ENCODE results near the gene MAP1B.

MAP1B gene

DNA sequence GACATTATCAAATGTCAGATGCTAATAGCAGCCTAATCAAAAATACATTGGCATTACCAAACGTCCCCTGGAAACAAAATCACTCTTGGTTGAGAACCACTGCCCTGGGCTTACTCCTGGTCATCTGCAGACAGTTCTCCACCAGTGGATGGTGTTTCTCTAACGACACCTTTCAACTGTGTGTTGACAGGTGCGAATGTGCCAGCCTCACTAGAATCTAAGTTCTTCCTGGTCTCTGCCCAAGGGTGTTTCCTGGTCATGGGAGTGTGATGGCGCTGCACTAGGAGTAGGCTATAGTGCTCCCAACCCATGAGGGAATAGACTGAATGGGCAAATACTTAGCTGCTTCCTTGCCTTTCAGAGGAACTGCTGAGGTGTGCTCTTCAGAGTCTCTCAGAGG lies 106.9 kb downstream of the MAP1B start:
- no peak for DNase-seq
- H3K9me3 Mint-ChIP-seq = no peaks in the 10 kb centered on the region
- H3K27ac Mint-ChIP-seq = no peak overlapping the region
- H3K27me3 Mint-ChIP-seq (ENCODE audit: low read depth, poor library complexity) = peaks cover 2% of the 10 kb centered on the region
- TF ChIP-seq, protein P1, sequence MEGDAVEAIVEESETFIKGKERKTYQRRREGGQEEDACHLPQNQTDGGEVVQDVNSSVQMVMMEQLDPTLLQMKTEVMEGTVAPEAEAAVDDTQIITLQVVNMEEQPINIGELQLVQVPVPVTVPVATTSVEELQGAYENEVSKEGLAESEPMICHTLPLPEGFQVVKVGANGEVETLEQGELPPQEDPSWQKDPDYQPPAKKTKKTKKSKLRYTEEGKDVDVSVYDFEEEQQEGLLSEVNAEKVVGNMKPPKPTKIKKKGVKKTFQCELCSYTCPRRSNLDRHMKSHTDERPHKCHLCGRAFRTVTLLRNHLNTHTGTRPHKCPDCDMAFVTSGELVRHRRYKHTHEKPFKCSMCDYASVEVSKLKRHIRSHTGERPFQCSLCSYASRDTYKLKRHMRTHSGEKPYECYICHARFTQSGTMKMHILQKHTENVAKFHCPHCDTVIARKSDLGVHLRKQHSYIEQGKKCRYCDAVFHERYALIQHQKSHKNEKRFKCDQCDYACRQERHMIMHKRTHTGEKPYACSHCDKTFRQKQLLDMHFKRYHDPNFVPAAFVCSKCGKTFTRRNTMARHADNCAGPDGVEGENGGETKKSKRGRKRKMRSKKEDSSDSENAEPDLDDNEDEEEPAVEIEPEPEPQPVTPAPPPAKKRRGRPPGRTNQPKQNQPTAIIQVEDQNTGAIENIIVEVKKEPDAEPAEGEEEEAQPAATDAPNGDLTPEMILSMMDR (IDR thresholded peaks at IDR 0.05) = no peak
- peaks cover 11% of the 10 kb centered on the region for H3K4me1 Mint-ChIP-seq
- H3K36me3 Mint-ChIP-seq (ENCODE audit: low read depth) = peaks cover 24% of the 10 kb centered on the region
- H3K4me3 Mint-ChIP-seq = no peak overlapping the region

DNA sequence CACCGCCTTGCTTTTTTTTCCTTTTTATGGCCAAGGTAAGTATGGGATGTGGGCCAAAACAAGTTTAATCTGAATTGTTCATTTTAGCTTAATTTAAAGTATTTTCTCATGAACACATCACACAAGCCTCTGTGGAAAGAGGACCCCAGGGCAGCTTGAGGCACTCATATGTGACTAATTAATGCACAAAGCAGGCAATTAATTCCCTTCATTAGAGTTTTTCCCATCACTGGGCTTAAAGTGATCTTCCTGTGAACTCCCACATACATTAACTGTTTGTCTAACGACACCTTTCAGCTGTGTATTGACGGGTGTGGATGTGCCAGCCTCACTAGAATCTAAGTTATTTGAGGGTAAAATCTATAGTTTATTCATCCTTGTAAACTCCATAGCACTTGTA lies 109.5 kb downstream of the MAP1B start:
- Mint-ChIP-seq H3K4me1 (no peaks in the 10 kb centered on the region), H3K36me3 (ENCODE audit: low read depth) (peaks cover 44% of the 10 kb centered on the region), H3K9me3 (no peaks in the 10 kb centered on the region), H3K27ac (no peak overlapping the region), H3K27me3 (ENCODE audit: low read depth, poor library complexity) (no peaks in the 10 kb centered on the region), H3K4me3 (no peak overlapping the region)
- no peak for DNase-seq
- TF ChIP-seq, protein P1 (IDR thresholded peaks at IDR 0.05) = no peak

DNA sequence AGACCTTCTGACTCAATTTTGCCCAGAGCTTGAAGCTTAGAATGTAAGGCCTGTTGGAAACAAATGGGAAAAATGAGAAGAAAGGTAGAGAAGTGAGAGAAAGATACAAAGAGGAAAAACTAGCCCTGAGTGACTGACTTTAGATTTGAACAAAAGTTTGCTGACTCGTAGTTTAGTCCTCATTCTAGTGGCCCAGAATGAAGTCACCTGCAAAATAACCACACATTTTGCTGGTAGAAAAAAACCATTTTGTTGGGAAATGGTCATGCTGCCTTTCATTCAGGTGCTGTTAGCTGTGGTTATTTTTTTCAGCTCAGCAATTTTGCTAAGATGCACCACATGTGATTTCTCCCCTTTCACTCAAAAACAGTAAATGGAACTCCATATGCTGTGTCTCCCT lies 113.8 kb downstream of the MAP1B start:
- Mint-ChIP-seq H3K36me3 (ENCODE audit: low read depth) (peaks cover 73% of the 10 kb centered on the region), H3K4me3 (no peak overlapping the region), H3K4me1 (peaks cover 5% of the 10 kb centered on the region), H3K27ac (peak overlapping the region; percentile 91), H3K9me3 (no peaks in the 10 kb centered on the region), H3K27me3 (ENCODE audit: low read depth, poor library complexity) (no peaks in the 10 kb centered on the region)
- DNase-seq = no peak
- TF ChIP-seq, protein P1 (IDR thresholded peaks at IDR 0.05) = no peak

DNA sequence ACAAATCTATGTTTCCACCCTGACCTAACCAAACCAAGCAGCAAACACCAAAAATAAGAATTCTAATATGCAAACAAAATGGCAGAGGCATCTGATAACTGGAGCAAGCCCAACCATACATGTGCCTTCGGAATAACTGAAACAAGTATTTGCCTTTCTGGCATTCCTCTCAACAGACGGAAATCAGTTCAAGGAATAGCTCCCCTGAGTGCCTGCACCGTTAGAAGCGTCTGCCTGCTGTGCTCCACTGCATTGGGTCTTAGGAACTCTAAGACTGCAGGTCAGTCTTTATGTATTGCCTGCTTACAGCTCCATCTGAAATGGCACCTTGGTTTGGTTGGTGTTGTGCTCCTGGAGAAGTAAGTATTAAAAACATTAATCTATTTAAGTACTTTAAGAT lies 114.3 kb downstream of the MAP1B start:
- Mint-ChIP-seq H3K27me3 (ENCODE audit: low read depth, poor library complexity) (no peaks in the 10 kb centered on the region), H3K9me3 (no peaks in the 10 kb centered on the region), H3K36me3 (ENCODE audit: low read depth) (peaks cover 77% of the 10 kb centered on the region), H3K27ac (peak overlapping the region; percentile 91), H3K4me1 (peaks cover 5% of the 10 kb centered on the region), H3K4me3 (no peak overlapping the region)
- DNase-seq = no peak
- TF ChIP-seq, protein P1 (IDR thresholded peaks at IDR 0.05) = no peak

DNA sequence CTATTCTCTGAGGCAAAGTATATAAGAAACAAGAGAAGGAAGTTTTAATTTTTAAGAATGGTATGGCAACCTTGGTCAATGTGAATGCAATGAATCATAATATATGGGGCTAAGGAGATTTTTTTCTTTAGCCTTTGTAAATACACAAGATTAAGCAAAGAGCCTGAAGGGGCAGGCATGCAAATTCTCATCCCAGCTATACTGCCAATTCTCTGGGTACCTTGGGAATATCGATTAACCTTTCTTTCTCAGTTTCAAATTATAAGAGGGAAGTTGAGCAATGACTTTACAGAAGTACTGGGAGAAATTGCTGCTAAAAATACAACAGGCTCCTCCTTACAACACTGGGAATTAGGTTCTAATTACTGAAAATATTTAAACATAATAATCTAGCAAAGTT lies 115.2 kb downstream of the MAP1B start:
- Mint-ChIP-seq H3K9me3 (no peaks in the 10 kb centered on the region), H3K36me3 (ENCODE audit: low read depth) (peaks cover 78% of the 10 kb centered on the region), H3K4me1 (peaks cover 5% of the 10 kb centered on the region), H3K27ac (no peak overlapping the region), H3K27me3 (ENCODE audit: low read depth, poor library complexity) (no peaks in the 10 kb centered on the region), H3K4me3 (no peak overlapping the region)
- TF ChIP-seq, protein P1 (IDR thresholded peaks at IDR 0.05) = no peak
- DNase-seq = no peak

DNA sequence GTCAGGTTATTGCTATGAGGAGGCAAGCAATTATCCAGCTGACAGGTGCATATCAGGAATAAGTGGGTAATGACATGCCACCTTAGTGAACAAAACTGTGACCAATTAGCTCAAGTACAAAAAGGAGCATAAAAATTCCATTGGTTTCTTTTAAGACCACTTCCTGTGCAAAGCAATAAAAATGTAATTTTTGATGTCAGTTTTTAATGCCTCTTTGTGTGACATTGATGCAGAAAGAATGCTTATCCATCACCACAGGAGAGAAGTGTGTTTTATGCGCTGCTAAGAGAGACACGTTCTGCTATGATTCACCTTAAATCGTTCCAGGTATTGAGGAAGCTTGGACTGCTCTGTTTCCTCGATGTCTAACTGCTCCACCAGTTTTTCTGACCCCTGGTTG lies 116.1 kb downstream of the MAP1B start:
- no peaks in the 10 kb centered on the region for H3K9me3 Mint-ChIP-seq
- TF ChIP-seq, protein P1 (IDR thresholded peaks at IDR 0.05) = no peak
- H3K4me3 Mint-ChIP-seq = no peak overlapping the region
- no peak overlapping the region for H3K27ac Mint-ChIP-seq
- peaks cover 74% of the 10 kb centered on the region for H3K36me3 Mint-ChIP-seq (ENCODE audit: low read depth)
- H3K4me1 Mint-ChIP-seq = peaks cover 5% of the 10 kb centered on the region
- no peak for DNase-seq
- H3K27me3 Mint-ChIP-seq (ENCODE audit: low read depth, poor library complexity) = no peaks in the 10 kb centered on the region
